Osteocyte (in vitro differentiated cells): ENCODE data around the gene SAA1. TPM values are rescaled to one million over a fixed set of nuclear protein-coding genes. Genes with fewer than 3 reads are reported as not detected.

ENCODE experiments used
- DNase-seq: peaks from one replicate; pipeline ENCODE4 v3.0.0; 2021; ENCODE audit warnings: mixed read lengths; ENCODE audit not compliant: unreplicated experiment; ENCODE audit errors: extremely low spot score
- H3K27ac Mint-ChIP-seq: one replicate; pipeline ENCODE4 v1.8.0; 2021; ENCODE audit warnings: mild to moderate bottlenecking, mixed read lengths; ENCODE audit not compliant: unreplicated experiment
- H3K27me3 Mint-ChIP-seq: one replicate; pipeline ENCODE4 v1.8.0; 2021; ENCODE audit warnings: mixed read lengths; ENCODE audit not compliant: unreplicated experiment
- H3K36me3 Mint-ChIP-seq: one replicate; pipeline ENCODE4 v1.8.0; 2021; ENCODE audit warnings: mixed read lengths; ENCODE audit not compliant: unreplicated experiment
- H3K4me1 Mint-ChIP-seq: one replicate; pipeline ENCODE4 v1.8.0; 2021; ENCODE audit warnings: mixed read lengths; ENCODE audit not compliant: unreplicated experiment
- H3K4me3 Mint-ChIP-seq: one replicate; pipeline ENCODE4 v1.8.0; 2021; ENCODE audit warnings: mild to moderate bottlenecking, moderate library complexity, mixed read lengths; ENCODE audit not compliant: unreplicated experiment
- H3K9me3 Mint-ChIP-seq: one replicate; pipeline ENCODE4 v1.8.0; 2021; ENCODE audit warnings: mixed read lengths; ENCODE audit not compliant: unreplicated experiment
- total RNA-seq: library from RNA; stranded (reverse); gene quantifications from 2 replicates; pipeline ENCODE4 v1.2.1, GENCODE V29; 2021
- TF ChIP-seq, protein P1 (sequence below): fragments of 200-600 bp; sonication (generic); IDR thresholded peaks from 2 replicates; pipeline ENCODE4 v1.5.0; 2021; ENCODE audit warnings: antibody characterized with exemption, mild to moderate bottlenecking, moderate library complexity

Gene SAA1
- total RNA-seq, 1 donor from 2014 or later: not detected

GRCh38 chr11:18294862-18295261, 28.8 kb downstream of the SAA1 start:
- H3K27ac Mint-ChIP-seq: no peak overlapping the region
- no peak overlapping the region for H3K4me3 Mint-ChIP-seq
- no peaks in the 10 kb centered on the region for H3K4me1 Mint-ChIP-seq
- no peaks in the 10 kb centered on the region for H3K9me3 Mint-ChIP-seq
- TF ChIP-seq, protein P1, sequence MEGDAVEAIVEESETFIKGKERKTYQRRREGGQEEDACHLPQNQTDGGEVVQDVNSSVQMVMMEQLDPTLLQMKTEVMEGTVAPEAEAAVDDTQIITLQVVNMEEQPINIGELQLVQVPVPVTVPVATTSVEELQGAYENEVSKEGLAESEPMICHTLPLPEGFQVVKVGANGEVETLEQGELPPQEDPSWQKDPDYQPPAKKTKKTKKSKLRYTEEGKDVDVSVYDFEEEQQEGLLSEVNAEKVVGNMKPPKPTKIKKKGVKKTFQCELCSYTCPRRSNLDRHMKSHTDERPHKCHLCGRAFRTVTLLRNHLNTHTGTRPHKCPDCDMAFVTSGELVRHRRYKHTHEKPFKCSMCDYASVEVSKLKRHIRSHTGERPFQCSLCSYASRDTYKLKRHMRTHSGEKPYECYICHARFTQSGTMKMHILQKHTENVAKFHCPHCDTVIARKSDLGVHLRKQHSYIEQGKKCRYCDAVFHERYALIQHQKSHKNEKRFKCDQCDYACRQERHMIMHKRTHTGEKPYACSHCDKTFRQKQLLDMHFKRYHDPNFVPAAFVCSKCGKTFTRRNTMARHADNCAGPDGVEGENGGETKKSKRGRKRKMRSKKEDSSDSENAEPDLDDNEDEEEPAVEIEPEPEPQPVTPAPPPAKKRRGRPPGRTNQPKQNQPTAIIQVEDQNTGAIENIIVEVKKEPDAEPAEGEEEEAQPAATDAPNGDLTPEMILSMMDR: no peak
- H3K36me3 Mint-ChIP-seq: peaks cover 78% of the 10 kb centered on the region
- H3K27me3 Mint-ChIP-seq: no peaks in the 10 kb centered on the region
- DNase-seq: no peak

DNA sequence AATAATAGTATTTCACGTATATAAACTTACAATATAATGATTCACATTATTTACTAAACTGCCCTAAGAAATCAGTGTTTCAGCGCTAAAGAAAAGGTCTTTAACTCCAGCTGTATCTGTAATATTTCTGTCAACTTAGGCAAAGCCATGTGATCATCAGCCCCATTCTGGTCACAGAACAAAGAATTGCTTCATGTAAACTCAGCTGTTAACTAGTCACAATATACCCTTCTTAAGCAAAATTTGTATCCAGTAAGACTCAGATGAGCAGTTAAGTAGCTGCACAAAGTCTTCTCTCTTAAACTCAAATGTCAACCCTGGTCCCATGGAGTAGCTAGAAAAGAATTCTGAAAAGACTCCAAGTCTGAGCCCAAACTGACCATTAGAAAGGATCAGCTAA, 29.3 kb downstream of the SAA1 start:
- H3K9me3 Mint-ChIP-seq: no peaks in the 10 kb centered on the region
- TF ChIP-seq, protein P1: no peak
- peaks cover 81% of the 10 kb centered on the region for H3K36me3 Mint-ChIP-seq
- H3K27ac Mint-ChIP-seq: no peak overlapping the region
- no peak for DNase-seq
- H3K4me3 Mint-ChIP-seq: no peak overlapping the region
- H3K27me3 Mint-ChIP-seq: no peaks in the 10 kb centered on the region
- H3K4me1 Mint-ChIP-seq: no peaks in the 10 kb centered on the region

DNA sequence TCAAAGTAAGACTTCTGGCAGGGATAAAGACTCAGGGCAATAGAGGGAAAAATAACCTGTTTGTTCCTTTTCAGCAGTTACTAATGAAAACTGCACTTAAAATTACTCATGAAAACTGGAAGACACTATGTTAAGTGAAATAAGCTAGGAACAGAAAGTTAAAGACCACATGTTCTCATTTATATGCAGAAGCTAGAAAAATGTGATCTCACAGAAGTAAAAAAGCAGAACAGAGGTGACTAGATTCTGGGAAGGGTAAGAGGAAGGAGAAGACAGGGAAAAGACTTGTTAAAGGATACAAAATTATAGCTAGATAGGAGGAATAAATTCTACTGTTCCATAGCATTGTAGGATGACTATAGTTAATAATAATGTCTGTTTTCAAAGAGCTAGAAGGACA, 33.7 kb downstream of the SAA1 start:
- Mint-ChIP-seq H3K36me3 (peaks cover 72% of the 10 kb centered on the region), H3K27ac (no peak overlapping the region)

GRCh38 chr11:18304745-18305144, 38.7 kb downstream of the SAA1 start:
- Mint-ChIP-seq H3K27ac (no peak overlapping the region), H3K27me3 (no peaks in the 10 kb centered on the region), H3K9me3 (no peaks in the 10 kb centered on the region)

More for the DNA sequence above, 33.7 kb downstream of the SAA1 start:
- Mint-ChIP-seq H3K4me3 (no peak overlapping the region), H3K9me3 (no peaks in the 10 kb centered on the region), H3K27me3 (no peaks in the 10 kb centered on the region), H3K4me1 (peaks cover 12% of the 10 kb centered on the region)
- no peak for DNase-seq
- TF ChIP-seq, protein P1: no peak

GRCh38 chr11:18307461-18308139, 41.5 kb downstream of the SAA1 start:
- Mint-ChIP-seq H3K9me3 (no peaks in the 10 kb centered on the region), H3K4me3 (no peak overlapping the region), H3K27me3 (no peaks in the 10 kb centered on the region), H3K36me3 (peaks cover 63% of the 10 kb centered on the region), H3K27ac (no peak overlapping the region), H3K4me1 (peaks cover 27% of the 10 kb centered on the region)
- TF ChIP-seq, protein P1: no peak
- no peak for DNase-seq

More at GRCh38 chr11:18304745-18305144, 38.7 kb downstream of the SAA1 start:
- TF ChIP-seq, protein P1: no peak
- peaks cover 15% of the 10 kb centered on the region for H3K4me1 Mint-ChIP-seq
- H3K4me3 Mint-ChIP-seq: no peak overlapping the region
- DNase-seq: no peak
- peaks cover 64% of the 10 kb centered on the region for H3K36me3 Mint-ChIP-seq
